HG03378 (cell line): ENCODE data around the gene VAV1.
"Not testable (repeated sequence)": the region's sequence is repeated elsewhere in the genome, so short reads cannot be mapped to it uniquely, and the experiment has no call there.

ENCODE experiments used
- ATAC-seq: cut with Tn5 transposase; IDR thresholded peaks from one replicate; pipeline ENCODE4 v1.9.1; 2021; ENCODE audit warnings: mild to moderate bottlenecking, moderate library complexity; ENCODE audit not compliant: unreplicated experiment

Gene VAV1

GRCh38 chr19:6737284-6737872 is 35.1 kb upstream of the VAV1 start, which contains the start of gene GPR108:
Gene GPR108, minus strand, starts transcription at chr19:6737580. Its CDS starts 4 bp downstream, at chr19:6737576.
- ATAC-seq, result peak; percentile 73

DNA sequence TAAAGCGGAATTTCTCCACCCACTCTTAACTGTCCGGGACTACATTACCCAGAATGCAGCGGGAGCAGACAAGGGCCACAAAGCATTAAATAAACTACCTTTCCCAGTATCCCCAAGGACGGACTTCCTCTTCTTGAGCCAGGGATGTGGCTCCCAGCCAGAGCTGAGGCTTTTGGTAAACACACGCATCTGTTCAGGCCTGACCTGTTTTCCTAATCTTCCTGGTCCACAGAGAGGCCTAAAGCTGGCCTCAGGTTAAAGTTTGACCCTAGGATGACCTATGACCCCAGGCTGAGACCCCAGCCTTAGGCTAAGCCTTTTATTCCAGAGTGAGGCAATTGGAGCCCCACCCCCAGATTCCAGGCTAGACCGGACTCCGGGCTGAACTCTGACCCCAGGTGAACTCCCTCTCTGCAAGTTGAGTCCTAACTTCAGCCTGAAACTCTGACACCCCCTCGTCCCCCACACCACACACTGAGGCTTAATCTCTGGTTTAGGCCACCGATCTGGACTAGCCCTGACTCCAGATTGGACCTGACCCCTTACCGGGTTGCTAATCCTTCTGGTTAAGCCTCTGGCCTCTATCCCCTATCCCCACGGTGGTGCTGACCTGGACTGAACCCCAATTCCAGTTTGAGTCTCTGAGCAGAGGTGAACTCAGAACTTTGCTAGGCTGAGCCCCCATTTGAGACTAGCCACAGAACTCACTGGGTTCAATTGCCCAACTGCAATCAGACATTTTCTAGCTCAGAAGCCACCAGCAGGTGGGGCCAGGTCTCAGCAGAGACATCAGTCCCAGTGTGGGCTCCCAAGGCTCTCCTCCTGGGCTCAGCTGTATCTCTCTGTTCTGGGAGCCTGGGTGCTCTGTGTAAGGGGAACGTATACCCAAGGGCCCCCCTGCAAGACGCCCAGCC is 34.4 kb upstream of the VAV1 start:
- peak; percentile 0 for ATAC-seq

DNA sequence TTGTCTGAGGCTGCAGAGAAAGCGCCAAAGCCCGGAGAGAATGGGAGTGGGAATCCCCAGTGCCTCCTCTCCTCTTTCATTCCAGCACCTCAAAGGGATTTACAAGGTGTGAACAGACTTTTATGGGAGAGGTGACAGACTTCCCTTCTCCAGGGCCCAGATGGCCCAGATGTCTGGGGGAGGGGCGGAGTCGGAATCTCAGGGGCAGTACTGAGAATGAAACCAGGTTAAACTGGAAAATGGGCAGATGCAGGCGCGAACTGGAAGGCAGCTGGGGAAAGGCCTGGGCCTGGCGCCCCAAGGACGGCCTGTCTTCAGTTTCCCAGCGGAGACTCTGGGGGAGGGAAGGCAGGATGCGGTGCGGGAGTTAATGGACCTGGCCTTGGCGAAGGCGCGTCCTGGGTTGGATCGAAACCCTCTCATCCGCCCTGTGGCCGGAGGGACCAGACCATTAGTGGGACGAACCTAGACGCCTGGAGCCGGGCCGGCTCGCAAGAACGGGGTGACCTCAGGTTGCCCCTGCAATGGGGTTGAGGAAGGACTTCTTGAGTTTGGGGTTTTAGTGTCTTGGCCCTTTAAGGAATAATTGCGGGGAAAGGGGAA is 33.6 kb upstream of the VAV1 start:
- ATAC-seq, result no peak

DNA sequence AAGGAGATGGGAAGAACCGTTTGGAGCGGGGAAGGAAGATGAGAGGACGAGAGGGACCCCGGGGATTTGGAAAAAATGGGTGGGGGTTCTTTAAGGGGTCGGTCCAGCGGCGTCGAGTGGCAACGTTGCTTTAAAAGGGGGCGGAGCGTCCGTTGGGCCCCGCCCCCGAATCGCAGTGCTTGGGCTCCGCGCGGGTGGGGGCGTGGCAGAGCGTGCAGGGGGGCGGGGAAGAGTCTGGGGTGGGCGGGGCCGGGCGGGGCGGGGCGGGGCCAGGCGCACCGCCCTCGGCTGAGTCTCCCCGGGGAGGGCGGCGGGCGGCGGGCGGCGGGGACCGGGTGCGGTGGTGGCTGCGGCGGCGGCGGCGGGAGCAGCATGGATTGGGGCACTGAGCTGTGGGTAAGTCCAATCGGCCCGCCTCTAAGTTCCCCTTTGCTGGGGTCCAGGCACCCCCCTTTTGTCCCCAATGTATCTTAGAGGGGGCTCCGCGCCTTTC is 33.1 kb upstream of the VAV1 start, which contains the start of gene TRIP10:
TSS of gene TRIP10 (plus strand) at position 291 of the 493 bp plus-strand sequence. CDS start at position 373, 82 bp downstream.
- ATAC-seq, result no peak

- no peak for ATAC-seq
Measured at GRCh38 chr19:6739883-6740588, 32.5 kb upstream of the VAV1 start.

- ATAC-seq, result no peak
Measured at GRCh38 chr19:6740589-6741343, 31.7 kb upstream of the VAV1 start.

- no peak for ATAC-seq
Measured at GRCh38 chr19:6743066-6743465, 29.4 kb upstream of the VAV1 start.

- no peak for ATAC-seq
Measured at GRCh38 chr19:6743714-6744380, 28.7 kb upstream of the VAV1 start.

DNA sequence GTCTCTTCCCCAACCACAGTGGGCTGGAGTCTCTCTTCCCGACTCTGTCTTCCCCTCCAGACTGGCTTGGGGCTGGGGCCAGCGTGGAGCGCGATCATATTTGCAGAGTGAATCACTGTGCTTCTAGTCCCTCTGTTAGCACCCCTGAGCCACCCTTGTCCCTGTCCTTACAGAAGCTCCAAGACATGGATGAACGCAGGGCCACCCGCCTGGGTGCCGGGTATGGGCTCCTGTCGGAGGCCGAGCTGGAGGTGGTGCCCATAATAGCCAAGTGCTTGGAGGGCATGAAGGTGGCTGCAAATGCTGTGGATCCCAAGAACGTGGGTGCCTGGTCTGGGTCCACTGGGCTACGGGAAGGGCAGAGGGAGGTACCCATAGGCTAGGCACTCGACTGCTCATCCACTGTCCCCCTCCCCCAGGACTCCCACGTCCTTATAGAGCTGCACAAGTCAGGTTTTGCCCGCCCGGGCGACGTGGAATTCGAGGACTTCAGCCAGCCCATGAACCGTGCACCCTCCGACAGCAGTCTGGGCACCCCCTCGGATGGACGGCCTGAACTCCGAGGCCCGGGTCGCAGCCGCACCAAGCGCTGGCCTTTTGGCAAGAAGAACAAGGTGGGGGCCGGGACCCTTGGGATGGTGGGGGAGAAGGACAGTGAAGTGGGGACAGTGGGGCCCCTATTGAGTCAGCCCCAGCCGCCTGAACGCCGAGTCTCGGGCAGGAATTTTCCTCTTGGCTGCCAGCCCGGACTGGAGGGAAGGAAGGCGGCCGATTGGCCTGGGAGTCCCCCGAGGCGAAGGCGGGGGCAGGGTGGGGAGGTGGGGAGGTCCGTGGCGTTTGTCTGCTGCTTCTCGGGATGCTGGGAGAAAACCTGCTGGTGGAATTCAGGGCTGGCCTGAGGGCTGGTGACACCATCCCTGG is 27.9 kb upstream of the VAV1 start:
- no peak for ATAC-seq

- no peak for ATAC-seq
Measured at GRCh38 chr19:6745965-6746364, 26.5 kb upstream of the VAV1 start.

GRCh38 chr19:6748543-6748942 is 24.0 kb upstream of the VAV1 start:
- ATAC-seq, result not testable (repeated sequence)

- ATAC-seq, result no peak
Measured at GRCh38 chr19:6750062-6750461, 22.4 kb upstream of the VAV1 start.

GRCh38 chr19:6751189-6751588 is 21.3 kb upstream of the VAV1 start:
- no peak for ATAC-seq

DNA sequence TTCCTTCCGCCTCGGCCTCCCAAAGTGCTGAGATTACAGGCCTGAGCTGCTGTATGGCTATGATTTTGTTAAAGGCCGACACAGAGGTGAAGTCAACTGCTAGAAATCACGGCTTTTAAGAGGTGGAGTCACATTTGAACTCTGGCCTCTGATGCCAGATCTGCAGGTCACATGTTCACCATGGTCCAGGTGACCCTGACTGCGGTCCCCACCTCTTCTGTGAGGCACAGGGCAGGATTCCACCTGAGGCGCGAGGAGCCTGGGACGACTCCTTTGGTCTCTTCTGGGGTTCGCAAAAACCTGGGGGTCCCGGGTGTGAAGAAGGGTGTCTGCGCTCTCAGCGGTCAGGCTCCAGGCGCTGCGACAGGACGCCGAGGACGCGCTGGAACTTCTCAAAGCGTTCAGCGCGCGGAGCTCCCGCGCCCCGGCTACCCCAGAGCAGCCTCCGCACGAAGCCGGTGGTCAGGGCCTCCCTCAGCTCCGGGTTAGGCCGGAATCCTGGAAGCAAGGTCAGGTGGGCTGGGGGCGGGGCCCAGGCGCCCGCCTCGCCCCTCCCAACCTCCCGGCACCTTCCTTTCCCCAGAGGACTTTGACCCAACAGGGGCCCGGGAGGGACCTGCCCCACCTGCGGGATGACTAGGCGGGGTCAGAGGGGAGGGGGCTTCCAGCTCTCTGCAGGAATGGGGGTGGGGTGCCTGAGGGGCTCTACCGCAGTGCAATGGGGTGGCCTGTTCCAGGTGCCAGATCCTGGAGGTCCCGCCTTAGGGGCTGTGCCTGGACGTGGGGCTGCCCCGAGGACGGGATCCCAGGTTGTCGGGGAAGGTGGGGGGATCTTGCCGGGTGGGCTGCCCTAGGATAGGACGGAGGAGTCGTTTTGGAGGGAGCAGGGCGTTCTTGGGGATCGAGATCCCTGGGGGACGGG is 20.0 kb upstream of the VAV1 start:
- ATAC-seq, result no peak

GRCh38 chr19:6753178-6754031 is 19.1 kb upstream of the VAV1 start:
- ATAC-seq, result peak; percentile 54

DNA sequence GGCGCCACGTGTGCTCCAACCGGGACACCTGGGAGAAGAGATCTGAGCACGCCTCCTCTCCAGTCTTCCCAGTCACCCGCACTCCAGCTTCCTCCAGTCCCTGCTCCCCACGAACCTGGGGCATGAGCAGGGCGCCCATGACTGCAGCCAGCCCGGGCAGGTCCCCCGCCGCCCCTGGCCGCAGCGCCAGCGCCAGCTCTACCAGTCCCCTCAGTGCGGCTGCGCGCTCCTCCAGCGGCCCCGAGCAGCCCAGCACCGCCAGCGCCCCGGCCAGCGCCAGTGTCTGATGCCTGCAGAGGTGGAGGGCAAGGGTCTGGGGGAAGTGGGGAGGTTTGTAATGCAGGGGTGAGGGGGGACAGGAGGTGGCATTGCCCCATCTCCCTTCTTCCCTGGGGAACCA is 18.4 kb upstream of the VAV1 start:
- ATAC-seq, result no peak
